Measurements from ENCODE around the gene GPRIN3.

GRCh38 chr4:89329280-89329679, 21.7 kb upstream of the GPRIN3 start:
- TF ChIP-seq CTCF (IDR thresholded peaks at IDR 0.05; ENCODE audit: insufficient read depth, low read depth, low read length) (no peak), EZH2 (IDR thresholded peaks at IDR 0.05; ENCODE audit: insufficient read depth, low read length) (no peak)

All from astrocyte (in vitro differentiated cells and primary cell).